NCI-H526 (cell line): ENCODE data around the gene CPNE5.
A peak's percentile ranks its signal among the peaks of the same experiment; 100 is the strongest.

Experiments used
- DNase-seq, 2 experiments: peaks; one replicate each; lab custom pipeline; 2025; lab: John Stamatoyannopoulos, UW

The CPNE5 gene

DNA sequence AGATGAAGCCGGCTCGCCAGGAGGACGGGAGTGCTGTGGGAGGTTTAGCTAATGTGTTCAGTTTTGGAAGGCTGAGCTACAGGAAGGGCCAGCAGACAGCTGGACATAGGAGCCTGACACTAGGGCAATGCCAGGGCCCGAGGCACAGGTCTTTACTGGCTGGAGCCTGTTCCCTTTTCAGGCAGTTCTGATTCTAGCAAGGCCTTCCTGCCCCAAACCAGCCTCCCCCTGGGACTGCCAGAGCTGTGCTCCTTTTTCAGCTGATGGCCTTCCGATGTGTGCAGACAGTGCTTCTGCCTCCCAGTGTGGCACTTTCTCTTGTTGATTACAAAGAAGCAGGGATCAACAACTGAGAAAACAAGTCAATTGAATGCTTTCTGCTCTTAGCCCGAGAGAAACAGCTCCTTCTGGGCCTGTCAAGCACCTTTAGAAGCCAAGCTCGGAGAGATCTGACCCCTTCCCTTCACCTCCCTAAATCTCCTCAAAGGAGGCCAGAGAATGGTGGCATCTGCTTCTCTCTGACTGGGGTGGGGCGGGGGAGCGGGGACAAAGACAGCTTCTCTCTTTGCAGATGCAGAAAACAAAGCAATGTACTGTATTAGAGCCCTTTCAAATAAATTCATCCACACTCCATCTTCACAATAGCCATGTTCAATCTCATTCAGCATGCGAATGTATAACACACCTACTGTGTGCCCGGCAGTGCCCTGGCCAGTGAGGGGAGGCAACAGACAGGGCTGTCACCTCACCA is 78.4 kb downstream of the CPNE5 start:
- no peak for DNase-seq

DNA sequence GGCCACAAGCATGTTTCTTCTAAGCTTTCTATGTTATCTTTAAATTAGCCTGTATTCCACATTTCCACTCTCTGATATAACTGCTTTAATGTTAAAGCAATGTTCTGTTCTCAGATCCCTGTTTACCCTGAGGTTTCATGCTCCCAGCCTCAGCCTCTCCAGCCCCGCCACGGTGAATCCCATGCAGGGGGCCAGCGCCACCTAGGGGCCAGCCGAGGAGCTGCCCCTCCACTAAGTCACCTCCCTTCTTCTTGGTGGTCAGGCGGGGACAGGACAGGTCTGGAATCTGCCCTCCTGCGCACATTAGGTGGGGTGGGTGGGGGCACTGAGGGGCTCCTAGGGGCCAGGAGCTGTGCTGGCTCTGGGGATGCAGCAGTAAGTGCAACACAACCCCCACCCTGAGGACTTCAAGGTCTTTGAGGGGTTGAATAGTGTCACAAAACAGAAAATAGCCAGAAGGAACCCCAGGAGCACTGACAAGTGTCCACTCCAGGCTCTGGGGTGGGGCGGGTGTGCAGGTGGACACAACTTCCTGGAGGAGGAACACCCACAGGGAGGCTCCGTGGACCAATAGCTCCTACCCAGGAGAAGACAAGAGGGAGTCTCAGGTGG is 80.0 kb downstream of the CPNE5 start:
- DNase-seq: peak; percentile 17 to 84

GRCh38 chr6:36758516-36759147 is 80.6 kb downstream of the CPNE5 start:
- DNase-seq: peak in 1 of 2 experiments; percentile 61

GRCh38 chr6:36757943-36758508 is 81.2 kb downstream of the CPNE5 start:
- DNase-seq: no peak

- DNase-seq: peak in 1 of 2 experiments; percentile 25
Observed at GRCh38 chr6:36757206-36757605, 82.0 kb downstream of the CPNE5 start.

DNA sequence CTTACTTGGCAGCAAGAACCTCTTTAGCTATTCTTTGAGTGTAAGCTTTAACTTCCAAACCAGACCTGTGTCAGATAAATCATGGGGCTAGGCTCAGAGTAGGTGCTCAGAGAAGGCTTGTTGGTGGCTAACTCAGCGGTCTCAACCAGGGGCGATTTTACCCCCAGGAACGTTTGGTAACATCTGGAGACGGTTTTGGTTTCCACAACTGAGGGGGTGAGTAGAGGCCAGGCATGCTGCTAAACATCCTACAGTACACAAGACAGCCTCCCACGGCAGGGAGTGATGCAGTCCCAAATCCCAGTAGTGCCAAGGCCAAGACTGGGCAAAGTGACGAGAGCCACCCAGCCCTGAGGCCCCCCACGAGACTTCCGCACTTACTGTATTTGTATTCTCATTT is 82.5 kb downstream of the CPNE5 start:
- DNase-seq: no peak

DNA sequence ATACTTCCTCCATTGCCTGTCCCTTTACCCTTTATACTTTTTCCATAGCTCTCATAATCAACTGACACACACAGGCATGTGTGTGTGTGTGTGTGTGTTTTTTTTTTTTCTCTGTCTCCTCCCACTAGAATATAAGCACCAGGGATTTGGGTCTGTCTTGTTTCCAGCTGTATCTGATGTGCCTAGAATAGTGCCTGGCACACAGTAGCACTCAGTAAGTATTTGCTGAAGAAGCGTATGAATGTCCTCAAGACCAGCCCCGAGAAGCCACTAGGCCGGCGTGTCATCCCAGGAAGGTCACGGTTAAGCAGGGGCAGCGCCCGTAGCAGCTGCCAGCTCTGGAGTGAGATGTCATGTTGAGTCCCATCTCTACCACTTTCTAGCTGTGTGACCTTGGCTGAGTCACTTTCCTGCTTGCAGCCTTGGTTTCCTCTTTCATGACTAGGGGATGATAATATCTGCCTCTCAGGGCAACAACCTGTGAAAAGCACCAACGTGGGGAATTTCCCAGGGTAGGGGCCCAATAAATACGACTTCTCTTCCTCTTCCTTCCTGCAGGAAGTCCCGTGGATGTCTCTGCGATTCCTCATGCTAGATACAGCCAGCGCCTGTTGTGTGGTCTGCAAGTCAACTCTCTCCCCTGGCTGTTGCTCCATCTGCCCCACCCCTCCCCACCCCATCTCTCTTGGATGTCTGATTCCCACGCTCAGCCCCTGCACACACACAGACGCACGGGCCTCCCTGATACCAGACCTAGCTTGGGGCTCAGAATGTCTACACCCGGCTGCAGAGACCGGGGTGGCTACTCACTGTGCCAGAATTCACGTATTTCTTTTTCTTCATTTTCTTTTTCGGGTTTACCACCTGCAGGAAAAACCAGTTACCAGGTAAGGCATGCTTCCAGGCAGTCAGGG is 83.6 kb downstream of the CPNE5 start:
- no peak for DNase-seq

DNA sequence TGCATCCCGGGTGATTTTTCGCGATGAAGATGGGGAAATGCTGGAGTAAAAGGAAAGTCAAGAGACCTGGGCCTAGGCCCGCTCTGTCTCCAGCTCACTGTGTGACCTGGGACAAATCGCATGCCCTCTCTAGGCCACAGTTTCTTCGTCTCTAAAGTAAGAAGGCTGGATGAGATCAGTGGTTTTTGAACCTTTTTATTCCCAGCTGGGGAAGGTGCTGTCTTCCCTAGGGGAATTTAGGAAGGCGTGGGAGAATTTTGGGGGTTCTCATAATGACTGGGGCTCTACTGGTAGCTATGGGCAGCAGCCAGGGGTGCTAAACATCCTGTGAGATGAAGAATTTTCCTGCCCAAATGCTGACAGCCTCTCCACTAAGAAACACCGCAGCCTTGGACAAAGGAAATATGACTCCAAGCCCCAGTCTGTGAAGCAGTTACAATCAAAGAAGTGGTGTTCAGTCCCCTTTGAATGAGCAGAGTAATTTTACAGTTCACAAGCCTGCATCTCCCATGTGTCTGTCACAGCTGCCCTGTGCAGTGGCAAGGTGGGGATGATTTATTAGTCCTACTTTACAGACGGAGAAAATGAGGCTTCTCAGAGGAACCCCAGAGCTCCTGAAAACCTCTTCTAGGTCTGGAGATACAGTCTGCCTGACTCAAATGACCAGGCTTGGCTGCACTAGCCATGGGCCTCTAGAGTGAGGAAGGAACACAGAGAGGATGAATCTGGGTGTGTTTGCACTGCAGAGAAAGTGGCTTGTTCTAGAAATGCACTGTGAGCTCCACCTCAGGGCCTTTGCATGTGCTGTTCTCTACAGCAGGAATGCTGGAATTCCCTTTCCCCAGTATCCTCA is 84.4 kb downstream of the CPNE5 start:
- DNase-seq: no peak

- no peak for DNase-seq
Observed at GRCh38 chr6:36753671-36754405, 85.4 kb downstream of the CPNE5 start.

- no peak for DNase-seq
Observed at GRCh38 chr6:36752886-36753506, 86.2 kb downstream of the CPNE5 start.

GRCh38 chr6:36752187-36752885 is 86.9 kb downstream of the CPNE5 start:
- no peak for DNase-seq

DNA sequence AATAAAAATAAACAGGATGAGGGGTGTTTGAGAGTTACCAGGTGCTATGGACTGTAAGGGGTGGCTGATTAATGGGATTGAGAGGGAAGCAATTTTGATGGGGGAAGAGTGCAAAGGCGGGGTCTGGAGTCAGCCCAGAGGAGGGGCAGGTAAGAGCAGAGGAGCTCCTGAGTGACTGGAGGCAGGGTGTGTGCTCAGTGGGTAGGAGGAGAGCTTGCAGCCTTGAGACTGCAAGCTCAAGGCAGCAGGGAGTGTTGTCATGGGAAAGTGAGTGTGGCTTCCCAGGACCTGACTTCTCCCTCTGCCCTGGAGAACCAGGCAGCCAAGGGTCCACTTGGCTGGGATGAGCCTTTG is 87.4 kb downstream of the CPNE5 start:
- no peak for DNase-seq

DNA sequence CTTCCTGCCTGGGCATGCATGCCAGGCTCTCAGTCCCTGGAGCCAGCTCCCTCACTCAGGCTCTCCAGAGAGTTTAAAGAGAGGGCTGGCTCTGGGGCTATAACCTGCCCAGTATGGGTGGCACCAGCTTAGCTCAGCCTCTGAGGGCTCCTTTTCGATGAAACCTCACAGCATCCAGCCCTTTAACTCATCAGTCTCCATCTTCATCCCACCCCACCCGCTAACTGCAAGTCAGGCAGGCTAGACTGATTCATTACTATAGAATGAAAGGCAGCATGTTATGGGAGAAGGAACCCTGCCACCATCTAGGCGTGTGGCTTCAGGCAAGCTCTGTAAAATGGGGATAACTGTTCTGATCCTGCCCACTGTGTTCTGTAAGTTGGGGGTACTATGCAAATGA is 88.2 kb downstream of the CPNE5 start:
- no peak for DNase-seq

- no peak for DNase-seq
Observed at GRCh38 chr6:36749829-36750489, 89.3 kb downstream of the CPNE5 start.

- no peak for DNase-seq
Observed at GRCh38 chr6:36746251-36746650, 93.0 kb downstream of the CPNE5 start.

DNA sequence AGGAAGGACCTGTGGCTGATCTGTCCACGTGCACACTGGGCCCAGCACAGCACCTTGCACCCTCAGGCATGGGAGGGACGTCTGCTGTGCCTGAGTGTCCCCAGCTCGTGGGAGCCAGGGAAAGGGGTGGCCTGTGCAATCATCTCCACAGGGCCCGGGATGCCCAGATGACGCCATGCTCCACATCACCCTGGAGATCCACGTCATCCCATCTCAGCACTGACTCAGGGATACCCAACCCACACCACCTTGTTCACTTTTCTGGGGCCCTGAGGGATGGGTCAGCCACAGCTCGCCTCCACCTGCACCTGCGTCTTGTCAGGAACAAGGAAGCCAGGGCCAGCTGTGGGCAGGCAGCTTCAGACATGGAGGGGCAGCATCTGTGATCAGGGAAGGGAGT is 93.4 kb downstream of the CPNE5 start:
- DNase-seq: no peak

DNA sequence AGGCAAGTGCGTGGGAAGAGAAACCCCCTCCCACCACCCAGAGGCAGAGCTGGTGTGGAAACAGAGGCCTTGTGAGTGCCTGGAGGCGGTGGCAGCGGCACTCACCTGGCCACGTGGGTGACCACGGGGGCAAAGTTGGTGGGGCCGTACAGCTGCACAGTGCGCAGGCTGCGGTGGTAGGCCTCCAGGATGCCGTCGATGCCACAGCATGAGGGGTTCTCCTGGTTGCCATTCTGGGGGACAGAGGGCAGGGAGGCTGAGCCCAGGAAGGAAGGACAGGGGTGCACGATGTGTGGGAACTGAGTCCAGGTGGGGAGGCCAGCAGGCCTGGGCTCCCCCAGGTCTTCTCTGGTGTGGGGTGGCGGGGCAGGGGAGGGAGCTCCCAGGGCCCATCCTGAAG is 94.0 kb downstream of the CPNE5 start:
- DNase-seq: no peak

DNA sequence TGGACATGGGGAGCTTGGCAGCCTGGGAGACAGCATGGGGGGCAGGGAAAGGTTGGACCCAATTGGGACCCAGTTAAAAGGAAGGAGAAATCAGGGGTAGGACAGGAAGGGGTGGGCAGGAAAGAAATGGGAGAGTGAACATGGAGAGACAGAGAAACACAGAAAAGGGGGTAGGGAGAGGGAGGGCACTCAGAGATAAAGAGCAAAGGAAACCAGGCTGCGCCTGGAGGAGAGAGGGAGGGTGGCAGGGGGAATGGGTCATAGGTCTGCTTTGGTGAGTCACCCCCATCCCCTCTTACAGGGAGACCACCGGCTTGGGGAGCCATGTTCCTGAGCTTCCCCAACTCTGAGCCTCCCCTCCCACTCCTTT is 95.0 kb downstream of the CPNE5 start:
- no peak for DNase-seq
